ENCODE measurements around the gene ANO6.

The ANO6 gene

DNA sequence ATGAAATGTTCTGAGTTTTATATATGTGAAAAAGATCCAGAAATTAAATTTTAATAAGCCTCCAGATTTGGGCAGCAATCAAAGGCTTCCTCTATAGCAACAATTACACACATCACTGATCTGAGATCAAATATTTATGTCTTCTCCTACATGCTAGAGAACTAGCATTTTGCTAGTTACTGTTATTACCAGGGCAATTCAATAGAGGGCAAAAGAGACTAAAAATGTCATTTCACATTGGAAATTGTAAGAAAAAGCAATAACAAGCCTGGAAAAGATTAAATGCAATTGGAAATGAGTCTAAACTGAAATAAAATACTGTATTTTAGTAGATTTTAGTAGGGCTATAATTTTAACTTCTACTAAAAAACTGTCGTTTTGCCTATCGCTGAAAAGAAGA is 32.6 kb upstream of the ANO6 start:
- POLR2A ChIA-PET = no interaction called here
- CTCF ChIA-PET = interaction anchor here (1.2 to 3.1 kb wide), 4 partner anchors 8 to 33 kb away, joined by 3 to 14 read pairs (median 4); no protein-coding TSS in a partner anchor
- DNase-seq (ENCODE audit: extremely low spot score) = no peak
- TF ChIP-seq, protein P1, sequence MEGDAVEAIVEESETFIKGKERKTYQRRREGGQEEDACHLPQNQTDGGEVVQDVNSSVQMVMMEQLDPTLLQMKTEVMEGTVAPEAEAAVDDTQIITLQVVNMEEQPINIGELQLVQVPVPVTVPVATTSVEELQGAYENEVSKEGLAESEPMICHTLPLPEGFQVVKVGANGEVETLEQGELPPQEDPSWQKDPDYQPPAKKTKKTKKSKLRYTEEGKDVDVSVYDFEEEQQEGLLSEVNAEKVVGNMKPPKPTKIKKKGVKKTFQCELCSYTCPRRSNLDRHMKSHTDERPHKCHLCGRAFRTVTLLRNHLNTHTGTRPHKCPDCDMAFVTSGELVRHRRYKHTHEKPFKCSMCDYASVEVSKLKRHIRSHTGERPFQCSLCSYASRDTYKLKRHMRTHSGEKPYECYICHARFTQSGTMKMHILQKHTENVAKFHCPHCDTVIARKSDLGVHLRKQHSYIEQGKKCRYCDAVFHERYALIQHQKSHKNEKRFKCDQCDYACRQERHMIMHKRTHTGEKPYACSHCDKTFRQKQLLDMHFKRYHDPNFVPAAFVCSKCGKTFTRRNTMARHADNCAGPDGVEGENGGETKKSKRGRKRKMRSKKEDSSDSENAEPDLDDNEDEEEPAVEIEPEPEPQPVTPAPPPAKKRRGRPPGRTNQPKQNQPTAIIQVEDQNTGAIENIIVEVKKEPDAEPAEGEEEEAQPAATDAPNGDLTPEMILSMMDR (IDR thresholded peaks at IDR 0.05; ENCODE audit: control extremely low read depth, extremely low read depth, low read depth, missing control alignments) = peak; percentile 27

DNA sequence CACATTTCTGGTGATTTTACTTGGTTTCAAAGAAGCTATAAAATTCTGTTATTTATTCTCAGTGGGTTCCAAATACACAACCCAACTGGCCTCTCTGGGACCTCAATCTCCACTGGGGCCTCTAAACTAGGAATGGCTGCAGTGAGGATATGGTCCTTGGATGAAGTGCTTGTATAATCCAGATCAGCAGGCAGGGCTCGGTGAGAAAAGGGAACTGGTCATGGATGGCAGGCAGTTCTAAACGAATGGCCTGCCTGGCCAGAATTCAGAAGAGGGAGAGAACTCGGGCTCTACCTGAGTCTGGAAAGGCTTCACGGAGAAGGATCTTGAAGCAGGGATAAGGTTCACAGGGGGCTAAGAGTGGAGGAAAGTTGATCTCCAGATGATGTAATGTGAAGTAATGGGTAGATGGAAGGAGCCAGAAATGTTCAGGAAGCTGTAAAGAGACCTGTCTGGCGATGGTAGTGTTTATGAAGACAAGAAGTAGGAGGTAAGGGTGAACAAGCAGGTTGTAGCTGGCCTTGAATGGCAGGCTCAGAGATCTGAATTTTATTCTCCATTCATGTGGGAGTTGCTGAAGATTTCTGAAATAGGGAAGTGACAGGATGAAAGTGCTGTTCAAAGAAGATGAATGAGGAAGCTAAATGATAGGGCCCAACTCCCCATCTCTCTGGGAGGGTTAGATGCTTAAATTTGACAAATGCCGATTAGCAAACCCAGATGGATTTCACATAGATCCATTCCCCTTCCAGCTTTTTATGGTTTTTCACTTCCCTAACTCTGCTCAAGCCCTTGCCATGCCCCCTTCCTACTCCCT is 31.5 kb upstream of the ANO6 start:
- ChIA-PET CTCF (interaction anchor here (1.1 to 3.1 kb wide), 5 partner anchors 13 to 206 kb away, joined by 3 to 14 read pairs (median 3); no protein-coding TSS in a partner anchor), POLR2A (no interaction called here)
- no peak for DNase-seq (ENCODE audit: extremely low spot score)
- TF ChIP-seq, protein P1 (IDR thresholded peaks at IDR 0.05; ENCODE audit: control extremely low read depth, extremely low read depth, low read depth, missing control alignments) = no peak

DNA sequence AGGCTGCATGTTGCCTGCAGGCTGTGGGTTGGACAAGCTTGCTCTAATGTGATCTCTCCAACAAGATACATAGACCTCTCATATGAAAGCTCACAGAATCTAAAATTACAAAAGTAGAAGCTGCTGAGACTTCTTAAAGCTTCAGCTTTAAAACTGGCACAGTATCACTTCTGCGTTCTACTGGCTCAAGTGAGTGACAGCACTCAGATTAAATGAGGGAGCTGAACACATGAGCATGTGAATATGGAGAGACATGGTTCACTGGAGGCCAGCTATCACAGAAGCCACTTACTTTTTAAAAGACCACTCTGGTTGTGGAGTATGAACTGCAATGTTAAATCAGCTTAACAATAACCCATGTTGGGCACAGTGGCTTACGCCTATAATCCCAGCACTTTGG is 29.1 kb upstream of the ANO6 start:
- DNase-seq (ENCODE audit: extremely low spot score) = no peak
- ChIA-PET POLR2A (no interaction called here), CTCF (interaction anchor here (1.0 to 2.1 kb wide), 2 partner anchors 9 to 16 kb away, joined by 3 to 9 read pairs; no protein-coding TSS in a partner anchor)
- TF ChIP-seq, protein P1 (IDR thresholded peaks at IDR 0.05; ENCODE audit: control extremely low read depth, extremely low read depth, low read depth, missing control alignments) = no peak

DNA sequence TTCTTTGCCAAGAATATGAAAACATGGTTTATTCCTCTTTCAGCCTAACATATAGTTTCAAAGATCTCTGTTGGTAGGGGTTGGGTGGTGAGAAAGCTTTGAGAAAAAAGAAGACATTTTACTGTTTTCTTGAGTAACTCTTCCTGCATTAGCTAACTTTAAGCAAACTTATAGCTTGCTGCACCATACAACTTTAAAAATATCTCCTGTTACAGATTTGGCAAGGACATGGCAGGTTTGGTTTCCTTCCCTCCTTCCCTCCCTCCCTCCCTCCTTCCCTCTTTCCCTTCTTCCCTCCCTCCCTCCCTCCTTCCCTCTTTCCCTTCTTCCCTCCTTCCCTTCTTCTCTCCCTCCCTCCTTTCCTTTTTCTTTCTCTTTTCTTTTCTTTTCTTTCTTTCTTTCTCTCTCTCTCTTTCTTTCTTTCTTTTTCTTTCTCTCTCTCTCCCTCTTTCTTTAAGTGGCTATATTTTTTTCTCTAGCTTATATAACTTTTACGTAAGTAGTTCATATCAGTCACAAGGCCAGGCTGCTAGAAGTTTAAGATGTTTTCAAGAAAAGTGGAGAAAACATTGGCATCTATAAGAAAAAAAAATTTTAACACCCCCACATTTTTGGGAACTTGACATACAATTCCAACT is 26.0 kb upstream of the ANO6 start:
- ChIA-PET CTCF (interaction anchor here (1.1 to 2.6 kb wide), 5 partner anchors 14 to 44 kb away, joined by 3 to 7 read pairs (median 4); no protein-coding TSS in a partner anchor), POLR2A (no interaction called here)
- TF ChIP-seq, protein P1 (IDR thresholded peaks at IDR 0.05; ENCODE audit: control extremely low read depth, extremely low read depth, low read depth, missing control alignments) = no peak
- DNase-seq (ENCODE audit: extremely low spot score) = no peak

DNA sequence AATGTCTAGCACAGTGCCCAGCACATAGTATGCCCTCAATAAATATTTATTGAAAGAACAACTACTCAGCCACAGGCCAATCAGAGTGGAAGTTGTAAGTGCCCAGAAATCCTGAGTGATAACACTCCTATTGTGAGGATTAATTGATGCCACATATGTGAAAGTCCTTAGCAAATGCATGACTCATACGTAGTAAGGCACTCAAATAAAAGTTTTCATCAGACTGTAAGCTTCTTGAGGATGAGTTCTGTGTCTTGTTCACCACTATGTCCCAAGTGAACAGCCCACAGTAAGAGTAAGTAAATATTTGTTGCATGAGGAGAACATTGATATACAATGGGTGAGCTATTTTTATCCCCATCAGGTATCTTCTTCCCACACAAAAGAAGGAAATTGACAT is 24.7 kb upstream of the ANO6 start:
- TF ChIP-seq, protein P1 (IDR thresholded peaks at IDR 0.05; ENCODE audit: control extremely low read depth, extremely low read depth, low read depth, missing control alignments) = no peak
- ChIA-PET CTCF (interaction anchor here (1.0 to 2.6 kb wide), 8 partner anchors 9 to 178 kb away, joined by 3 to 7 read pairs (median 4); partner anchors contain the start of gene ANO6), POLR2A (no interaction called here)
- DNase-seq (ENCODE audit: extremely low spot score) = no peak

DNA sequence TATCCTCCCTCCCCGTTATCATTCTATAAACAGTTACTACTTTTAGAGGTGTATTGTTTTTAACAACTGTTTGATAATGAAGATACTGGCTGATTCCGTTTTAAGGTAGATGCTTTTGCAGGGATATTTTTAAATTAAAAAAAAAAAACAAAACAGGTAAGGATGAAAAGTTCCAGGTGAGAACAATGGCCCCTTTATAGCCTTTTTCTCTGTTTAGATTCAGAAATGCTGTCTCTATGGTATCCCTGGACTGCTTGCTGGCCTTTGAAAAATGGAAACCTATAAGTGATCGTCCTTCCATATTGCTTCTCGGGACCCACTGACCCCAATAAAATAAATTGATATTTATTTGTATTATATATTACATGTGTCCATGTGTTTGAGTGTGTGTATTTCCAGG is 23.2 kb upstream of the ANO6 start:
- no peak for DNase-seq (ENCODE audit: extremely low spot score)
- ChIA-PET POLR2A (no interaction called here), CTCF (interaction anchor here (2.6 kb wide), 1 partner anchor 22 kb away, joined by 6 read pairs; no protein-coding TSS in a partner anchor)
- TF ChIP-seq, protein P1 (IDR thresholded peaks at IDR 0.05; ENCODE audit: control extremely low read depth, extremely low read depth, low read depth, missing control alignments) = no peak

All from GM10248 (cell line).